HG03039 (cell line): ENCODE data around the gene MRE11.
A peak's percentile ranks its signal among the peaks of the same experiment; 100 is the strongest.

Experiments
- ATAC-seq: cut with Tn5 transposase; IDR thresholded peaks from one replicate; pipeline ENCODE4 v1.9.1; 2021; ENCODE audit warnings: mild to moderate bottlenecking, moderate library complexity; ENCODE audit not compliant: unreplicated experiment

The MRE11 gene

DNA sequence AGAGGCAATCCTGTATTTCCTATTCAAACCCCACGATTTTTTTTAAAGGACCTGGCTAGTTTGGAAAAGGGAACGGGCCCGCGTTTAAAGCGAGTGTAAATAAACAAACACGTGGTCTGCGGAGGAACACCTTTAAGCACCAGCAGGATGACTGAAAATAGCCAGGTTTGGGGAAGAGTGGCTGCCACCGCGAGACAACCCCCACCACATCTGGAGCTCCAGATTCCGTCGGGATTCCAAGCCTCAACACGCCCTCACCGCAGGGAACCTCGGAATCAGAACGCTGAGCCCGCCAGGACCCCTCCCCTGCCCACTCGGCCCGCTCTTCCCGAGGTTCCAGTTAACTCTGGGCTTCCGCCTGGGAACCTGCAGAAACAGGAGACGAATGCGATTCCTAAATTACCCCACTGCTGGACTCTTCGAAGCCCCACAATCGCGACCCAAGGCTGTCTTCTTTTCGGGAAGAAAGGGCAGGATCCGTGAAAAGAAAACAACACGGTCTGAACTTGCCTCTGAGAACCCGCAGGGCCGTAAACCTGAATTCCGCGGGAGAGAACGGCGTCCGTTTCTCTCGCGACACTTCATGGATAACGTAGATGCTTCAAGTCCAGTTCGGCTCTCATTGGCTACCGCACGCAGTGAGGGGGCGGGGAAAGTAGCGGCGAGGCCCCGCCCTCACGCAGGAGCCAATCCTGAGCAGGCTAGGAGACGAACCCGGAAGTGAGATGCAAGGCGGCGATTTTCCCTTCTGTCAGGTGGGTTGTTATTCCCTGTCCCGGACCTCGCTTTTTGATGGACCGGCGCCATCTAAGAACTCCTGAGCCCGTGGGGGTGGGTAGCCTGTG lies at the start of gene MRE11, which contains the start of gene ANKRD49:
Gene MRE11 (minus strand): TSS at position 564 of the 845 bp plus-strand sequence. CDS start 1,043 bp downstream, outside the sequence.
Gene ANKRD49 (plus strand): TSS at position 704 of the 845 bp plus-strand sequence. CDS start 2,710 bp downstream, outside the sequence.
- ATAC-seq, result peak; percentile 99

DNA sequence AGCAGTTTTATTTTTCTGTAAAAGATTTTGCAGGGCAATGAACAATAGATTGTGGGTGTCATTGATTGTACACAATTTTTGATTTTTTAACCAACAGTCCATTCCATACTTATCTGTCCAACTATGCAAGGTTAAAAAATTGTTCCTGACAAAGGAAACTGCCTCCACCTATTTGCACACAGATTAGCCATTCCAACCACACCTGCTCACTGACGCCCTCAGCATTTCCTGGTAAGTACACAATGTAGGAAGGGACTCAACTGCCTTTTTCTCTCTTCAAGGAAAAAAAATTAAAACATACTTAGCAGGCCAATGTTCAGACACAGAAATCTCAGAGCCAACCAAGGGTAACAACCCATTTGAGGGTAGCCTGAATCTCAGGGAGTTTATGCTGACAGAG lies 45.8 kb upstream of the MRE11 start:
- no peak for ATAC-seq

DNA sequence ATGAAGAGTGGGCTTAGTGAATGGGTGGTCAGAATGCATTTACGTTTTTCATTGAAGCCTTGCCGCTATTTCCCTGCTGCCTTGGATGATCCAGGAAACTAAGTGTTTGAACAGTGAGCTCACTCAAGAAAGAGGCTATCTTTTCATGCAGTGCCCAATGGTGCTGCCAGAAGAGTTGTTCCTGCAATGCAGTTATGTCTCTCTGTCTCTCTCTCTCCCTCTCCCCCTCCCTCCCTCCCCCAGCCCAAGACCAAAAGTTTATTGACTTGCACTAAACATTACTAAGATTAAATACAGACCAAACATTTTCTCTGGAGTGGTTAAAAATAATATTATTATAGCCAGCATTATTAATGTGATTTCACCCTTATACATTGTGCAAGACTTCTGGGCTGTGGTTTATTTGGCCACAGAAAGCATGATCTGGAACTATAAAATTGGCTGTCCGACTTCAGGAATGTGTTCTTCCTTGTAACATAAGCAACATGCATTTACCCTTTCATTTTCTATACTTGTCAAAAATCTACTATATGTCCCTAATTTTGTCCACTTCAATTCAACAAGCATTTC lies 43.5 kb upstream of the MRE11 start:
- no peak for ATAC-seq

DNA sequence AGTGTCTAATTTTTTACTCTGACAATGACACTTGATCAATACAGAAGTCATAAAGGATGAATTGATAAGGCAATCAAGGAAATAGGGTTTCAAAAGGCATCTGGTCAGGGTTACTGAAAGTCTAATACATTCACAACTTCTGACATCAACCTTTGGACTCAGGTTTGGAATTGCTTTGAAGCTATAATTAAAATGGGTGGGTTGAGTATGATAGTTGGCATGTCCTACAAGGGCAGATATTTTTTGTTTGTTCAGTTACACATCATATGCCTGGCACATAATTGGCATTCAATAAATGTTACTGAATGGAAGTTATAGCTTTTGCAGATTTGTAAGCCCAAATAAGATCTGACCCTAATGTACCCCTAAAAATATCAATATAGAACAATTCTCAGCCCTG lies 42.7 kb upstream of the MRE11 start:
- ATAC-seq, result no peak

DNA sequence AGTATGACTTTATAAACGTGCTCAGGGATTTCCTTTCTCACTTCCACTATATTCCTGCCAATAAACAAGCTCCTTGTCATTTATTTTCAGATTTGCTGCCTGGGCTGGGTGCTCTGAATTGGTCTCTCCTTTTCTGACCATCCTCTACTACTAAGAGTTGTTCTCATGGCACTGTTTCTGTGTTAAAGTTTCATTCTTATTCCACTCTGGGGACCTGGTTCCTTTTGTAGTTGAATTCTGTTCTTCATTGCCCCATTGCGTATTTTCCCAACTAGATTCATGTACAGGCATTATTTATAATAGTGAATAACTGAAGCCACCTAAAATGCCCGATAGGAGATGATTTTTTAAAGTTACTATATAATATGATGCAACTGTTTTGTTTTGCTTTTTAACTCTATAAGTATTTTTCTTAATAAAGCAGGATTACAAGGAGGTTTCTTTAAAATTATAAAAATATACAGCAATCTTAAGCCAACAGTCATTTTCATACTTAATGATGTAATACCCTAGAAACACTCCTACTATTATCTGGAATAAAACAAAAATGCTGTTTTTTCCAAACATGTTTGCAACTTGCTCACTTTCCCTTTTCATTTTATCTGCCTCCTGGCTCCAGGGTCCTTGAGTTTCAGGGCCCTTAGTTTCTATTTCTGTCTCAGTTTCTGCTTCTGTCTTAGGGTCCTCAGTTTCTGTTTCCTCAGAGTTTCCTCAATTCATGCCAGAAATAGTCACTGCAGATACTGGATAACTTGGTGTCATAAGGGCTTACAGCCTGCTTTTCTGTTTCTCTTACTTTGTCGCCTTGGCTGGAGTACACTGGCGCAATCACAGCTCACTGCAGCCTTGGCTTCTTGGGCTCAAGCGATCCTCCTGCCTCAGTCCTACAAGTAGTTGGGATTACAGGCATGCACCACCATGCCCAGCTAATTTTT lies 40.3 kb upstream of the MRE11 start:
- ATAC-seq, result no peak

DNA sequence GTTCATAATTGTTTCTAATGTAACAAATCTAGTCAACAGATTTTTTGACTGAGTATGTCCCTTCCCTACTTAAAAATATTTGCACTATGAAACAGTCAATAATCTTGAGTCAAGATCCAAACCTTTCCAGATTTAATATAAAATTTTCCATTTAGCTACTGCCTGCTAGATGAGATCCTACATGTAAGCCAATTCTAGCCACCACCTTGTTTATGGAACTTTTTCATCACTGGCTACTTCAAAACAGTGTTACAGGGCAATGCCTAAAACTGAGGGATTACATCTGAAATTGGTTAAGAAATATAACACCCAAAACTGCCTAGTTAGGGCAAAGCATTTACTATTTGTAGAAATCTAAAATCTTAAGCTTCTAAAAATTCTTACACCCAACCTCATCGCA lies 39.6 kb upstream of the MRE11 start:
- ATAC-seq, result no peak

DNA sequence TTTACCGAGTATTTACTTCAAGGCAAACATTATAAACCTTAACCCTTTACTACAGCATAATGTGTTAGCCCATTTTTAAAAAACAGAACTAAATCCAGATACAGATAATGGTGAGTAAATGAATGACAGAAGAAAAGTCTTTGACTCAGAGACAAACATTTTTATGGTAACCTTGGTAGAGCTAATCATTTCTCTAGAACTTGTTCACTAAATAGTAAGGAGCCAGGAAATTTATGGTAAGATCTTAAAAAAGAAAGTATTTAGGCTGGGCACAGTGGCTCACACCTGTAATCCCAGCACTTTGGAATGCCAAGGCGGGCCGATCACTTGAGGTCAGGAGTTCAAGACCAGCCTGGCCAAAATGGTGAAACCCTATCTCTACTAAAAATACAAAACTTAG lies 38.6 kb upstream of the MRE11 start:
- ATAC-seq, result no peak

DNA sequence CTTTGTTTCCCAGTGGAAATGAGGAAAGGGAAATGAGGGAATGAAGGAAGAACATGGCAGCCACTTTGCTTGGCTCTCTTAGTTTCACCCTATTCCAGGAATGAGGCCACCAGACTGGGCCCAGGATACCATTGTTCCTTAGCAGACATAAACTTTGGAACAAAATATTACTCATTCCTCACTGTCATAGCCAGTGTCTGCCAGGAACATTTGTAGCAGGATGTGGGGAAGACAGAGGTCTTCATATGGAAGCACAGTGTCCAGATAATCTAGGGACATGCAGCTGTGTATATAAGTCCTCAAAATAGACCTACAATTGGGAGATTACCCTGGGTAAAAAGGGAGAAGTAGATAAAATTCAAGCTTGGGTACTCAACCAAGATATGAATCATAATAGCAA lies 34.9 kb upstream of the MRE11 start:
- ATAC-seq, result no peak

DNA sequence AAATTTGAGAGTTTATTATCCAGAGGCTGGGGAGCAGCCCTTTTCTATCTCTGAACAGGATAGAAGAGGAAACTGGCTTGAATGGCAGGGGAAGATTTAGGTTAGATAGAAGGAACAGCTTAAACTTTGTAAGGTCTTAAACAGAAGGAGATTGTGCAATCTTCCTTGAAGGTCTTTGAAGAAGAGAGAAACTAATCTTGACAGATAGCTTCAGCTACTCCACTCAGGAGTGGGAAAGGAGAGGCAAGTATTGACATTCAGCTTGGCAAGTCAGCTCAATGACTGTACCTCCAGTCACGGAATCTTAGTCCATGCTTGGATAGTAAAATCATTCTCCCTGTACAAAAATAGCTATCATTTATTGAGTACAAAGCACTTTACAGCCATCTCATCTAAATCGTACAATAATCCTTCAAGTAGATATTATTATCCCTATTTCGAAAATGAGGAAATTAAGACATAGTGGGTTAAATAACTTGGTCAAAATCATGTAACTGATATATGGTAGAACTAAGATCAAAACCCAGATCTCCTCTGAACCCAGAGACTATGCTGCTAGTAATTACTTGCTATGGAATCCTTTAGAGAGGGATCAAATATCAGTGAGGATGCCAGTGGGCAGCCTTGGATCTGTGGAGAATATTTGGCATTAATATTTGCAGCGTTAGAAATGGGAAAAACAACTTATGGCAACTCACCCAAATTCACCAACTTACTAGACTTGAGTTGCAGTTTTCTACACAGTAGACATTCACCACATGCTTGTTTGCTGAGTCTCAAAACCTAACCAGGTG lies 33.2 kb upstream of the MRE11 start:
- ATAC-seq, result no peak

DNA sequence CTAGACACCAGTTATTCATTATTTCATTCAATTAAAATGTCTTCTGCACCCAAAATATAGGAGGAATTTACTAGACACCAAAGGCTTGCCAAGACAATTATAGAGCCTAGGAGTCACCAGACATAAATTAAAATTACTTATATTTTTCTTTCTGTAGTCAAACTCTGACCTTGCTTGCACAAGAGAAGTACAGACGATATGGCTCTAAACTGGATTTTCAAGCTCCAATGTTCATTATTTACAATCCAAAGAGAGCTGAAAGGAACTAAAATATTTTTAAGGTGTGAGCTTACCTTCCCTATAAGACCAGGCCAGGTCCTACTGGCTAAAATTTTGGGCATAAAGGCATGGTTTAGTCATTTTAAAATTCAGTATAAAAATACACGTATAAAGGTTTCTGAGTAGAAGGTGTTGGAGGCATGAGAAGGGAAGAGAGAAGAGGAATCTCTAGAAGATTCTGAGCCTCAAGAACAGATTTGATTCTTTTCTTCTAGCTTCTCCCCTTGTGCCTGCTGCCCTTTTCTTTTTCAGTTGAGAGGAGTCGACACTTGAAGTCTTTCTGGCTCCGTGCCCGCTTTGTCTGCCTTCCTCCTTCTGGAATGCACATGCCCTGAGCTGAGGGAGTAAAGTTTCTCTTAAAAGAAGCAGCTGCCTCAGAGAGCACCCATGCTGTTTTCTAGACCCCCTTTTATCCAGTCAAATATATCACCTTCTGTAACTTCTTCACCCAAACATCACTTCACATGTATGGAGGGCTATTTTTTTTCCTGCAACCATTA lies 32.1 kb upstream of the MRE11 start:
- ATAC-seq, result no peak

DNA sequence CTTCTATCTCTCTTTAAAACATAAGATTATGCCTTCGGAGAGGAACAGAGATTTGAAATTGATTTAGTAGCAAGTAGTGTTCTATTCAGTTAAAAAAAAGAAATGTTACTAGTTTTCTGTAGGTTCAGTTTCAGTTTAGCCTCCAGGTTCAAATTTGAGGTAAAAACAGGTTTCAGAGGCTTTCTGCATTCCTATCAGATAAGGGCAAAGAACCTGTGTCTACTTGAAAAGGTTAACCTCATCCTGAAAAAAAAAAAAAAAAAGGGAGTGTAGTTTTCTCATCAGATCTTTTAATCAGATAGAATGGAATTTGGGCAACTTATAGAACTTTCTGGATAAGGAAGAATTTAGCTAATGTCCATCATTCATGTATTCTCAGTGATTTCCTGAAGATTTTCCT lies 30.7 kb upstream of the MRE11 start:
- no peak for ATAC-seq

DNA sequence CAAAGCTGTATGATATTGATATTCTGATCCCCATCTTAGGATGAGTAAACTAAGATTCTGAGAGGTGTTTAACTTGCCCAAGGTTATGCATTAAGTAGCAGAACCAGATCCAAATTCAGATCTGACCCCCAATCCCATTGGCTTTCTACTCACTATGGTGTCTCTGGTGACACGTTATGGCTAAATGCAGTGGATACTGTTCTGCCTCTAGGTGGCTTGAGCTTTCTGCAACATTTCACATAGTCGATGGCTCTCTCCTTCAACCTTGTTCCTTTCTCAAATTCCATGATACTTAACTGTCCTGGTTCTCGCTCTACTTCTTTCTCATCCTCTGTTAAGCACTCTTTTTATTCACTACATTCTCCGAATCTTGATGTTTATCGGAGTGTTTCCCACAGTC lies 28.0 kb upstream of the MRE11 start:
- no peak for ATAC-seq

DNA sequence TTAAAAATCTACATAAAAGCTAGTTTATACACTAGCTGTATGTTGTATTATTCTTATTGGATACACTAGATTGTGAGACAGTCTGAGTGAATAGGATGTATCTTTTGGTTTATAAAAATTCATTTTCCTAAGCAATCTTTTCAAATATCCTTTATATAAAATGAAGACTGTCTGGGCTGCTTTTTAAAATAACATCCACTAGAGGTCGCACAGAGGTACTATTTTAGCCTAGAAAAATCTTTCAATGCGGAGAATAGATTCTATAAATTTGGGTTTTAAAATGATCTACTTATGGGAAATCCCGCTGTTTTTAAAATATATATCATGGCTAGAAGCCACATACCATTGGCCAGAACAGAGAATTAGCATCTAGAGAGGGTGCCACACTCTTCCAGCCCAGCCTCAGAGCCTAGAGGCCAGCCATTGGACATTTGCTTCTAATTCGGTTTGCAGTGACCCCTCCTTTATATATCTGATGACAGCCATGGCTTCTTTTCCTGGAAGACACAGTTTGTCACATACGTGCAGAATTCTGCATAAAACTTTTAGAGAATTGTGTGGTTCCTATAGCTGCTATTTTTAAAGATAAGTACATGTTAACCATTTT lies 25.9 kb upstream of the MRE11 start:
- ATAC-seq, result no peak

DNA sequence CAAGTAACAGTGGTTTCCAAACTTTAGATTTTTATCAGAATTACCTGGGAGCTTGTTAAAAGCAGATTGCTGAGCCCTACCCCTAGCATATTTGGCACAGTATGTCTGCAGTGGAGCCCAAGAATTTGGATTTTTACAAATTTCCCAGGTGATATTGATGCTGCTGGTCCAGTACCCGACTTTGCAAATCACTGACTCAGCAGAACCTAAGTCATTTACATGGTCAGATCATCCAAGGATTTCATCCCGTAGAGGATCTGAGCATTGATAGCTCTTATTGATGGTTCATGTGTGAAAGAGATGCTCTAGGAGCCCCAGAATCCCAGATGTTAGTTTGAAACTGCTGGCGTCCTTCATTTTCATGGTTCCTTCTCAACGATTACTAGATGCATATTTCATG lies 24.7 kb upstream of the MRE11 start:
- ATAC-seq, result no peak

DNA sequence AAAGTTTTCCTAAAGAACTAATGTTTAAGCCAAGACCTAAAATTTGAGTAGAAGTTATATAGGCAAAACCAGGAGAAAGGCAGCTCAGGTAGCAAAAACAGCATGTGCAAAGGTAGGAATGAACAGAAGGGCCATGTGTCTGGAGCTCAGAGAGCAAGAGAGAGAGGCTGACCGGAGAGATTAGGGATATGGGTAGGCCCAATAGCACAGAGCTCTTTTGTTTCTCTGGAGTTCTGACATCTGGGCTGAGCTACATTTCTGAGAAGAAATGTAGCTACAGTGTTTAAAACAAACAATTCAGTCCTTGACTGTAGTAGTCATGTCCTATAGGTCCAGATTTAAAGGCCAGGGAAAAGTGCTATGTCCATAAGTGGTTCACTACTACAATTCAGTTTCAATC lies 23.1 kb upstream of the MRE11 start:
- no peak for ATAC-seq

DNA sequence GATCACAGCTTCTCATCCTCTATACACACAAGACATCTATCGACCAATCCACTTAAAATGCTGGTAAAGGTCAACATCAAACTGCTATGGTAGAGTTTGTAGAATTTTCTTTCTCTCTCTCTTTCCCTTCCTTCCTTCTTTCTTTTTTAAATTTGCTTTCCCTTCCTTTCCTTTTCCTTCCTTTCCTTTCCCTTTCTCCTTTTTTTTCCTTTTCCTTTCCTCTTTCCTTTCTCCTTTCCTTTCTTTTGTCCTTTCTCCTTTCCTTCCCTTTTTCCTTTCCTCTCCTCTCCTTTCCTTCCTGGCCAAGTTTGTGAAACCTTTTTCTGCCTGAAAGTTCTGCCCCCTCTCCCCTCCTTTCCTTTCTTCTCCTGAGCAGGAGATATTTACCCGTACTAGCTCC lies 21.8 kb upstream of the MRE11 start:
- no peak for ATAC-seq

DNA sequence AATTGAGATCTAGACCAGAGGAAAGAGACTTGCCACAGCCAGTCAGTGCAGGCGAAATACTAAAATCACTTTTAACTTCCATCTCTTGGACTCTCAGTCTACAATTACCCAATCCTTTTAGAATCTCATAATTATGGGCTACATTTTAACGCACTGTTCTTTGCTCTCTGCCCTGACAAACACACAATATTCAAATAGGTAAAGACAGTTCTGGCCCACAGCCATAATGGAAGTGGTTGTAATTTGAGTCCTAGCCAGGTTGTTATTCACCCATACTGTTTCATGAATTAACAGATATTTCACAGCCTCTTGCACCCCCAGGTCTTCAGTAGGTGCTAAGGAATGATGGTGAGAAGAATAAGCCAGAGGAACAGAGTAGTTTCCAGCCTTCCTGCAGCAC lies 19.4 kb upstream of the MRE11 start:
- ATAC-seq, result no peak

DNA sequence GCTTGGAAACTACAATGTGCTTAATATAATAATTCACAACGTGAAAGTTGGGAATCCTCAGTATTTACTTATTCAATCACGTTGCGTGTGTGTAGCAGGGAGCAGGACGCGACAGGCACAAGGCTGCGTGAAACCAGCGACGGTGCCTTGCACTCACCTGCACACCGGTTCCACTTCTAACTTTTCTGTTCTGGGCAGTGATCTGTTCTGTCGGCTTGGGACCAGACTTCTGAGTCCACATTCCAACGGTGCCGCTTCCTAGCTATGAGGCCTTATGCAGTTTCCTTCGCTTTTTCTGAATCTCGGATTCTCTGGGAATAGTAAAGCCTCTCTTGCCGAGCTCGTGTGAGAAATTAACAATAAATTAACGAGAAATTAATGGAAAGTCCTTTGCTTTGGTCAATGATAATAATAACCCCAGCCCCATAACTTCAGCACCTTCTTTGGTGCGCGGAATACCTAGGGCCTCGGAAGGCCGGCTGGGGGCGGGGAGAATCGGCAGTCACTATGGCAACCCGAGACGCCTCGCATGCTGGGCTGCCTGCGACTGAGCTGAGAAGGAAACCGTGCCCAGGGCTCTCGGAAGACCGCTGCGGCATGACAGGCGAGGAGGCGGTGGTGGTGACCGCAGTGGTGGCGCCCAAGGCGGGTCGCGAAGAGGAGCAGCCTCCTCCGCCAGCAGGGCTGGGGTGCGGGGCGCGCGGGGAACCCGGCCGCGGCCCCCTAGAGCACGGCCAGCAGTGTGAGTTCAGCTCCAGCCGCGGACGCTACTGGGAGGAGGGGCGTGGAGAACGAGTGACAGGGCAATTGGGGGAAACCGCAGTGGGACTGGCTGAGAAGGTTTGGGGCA lies 18.5 kb upstream of the MRE11 start, which contains the start of gene C11orf97:
Gene C11orf97 (plus strand): TSS at position 530 of the 850 bp plus-strand sequence. CDS start 68 bp downstream, at position 598.
- peak; percentile 68 for ATAC-seq
